HCT116 (cell line): ENCODE results near the gene TGFBRAP1. TPM values are rescaled to one million over a fixed set of nuclear protein-coding genes. Genes with fewer than 3 reads are reported as not detected.

Source experiments
- ATAC-seq: fragments of 200-7000 bp; cut with Tn5 transposase; 2 replicates; pipeline ENCODE4 v1.9.1; 2020; ENCODE audit warnings: mild to moderate bottlenecking, moderate library complexity
- BruUV-seq: library from RNA; stranded (reverse); fragments of 400-500 nt; replicated peaks from 2 replicates; lab custom pipeline; 2021; lab: Mats Ljungman, UMichigan
- CTCF ChIA-PET: fragments of 300-600 bp; sonication (Branson Sonifier 250); formaldehyde crosslinking; loops from one replicate; lab custom pipeline; 2021; ENCODE audit warnings: antibody characterized with exemption; lab: Charles Lee
- POLR2A ChIA-PET: fragments of 300-600, 350-600 bp; sonication (Branson Sonifier 250); formaldehyde crosslinking; loops from one replicate; lab custom pipeline; 2021; ENCODE audit warnings: antibody characterized with exemption; lab: Charles Lee
- RAD21 ChIA-PET, 2 experiments: fragments of 300-600 bp; sonication (Branson Sonifier 250); formaldehyde crosslinking; loops; one replicate each; lab custom pipeline; 2023; ENCODE audit warnings: low total read pairs in 2 of 2; ENCODE audit not compliant: uncharacterized antibody in 2 of 2, unreplicated experiment in 2 of 2, low non-redundant PET in 1 of 2; lab: Charles Lee
- DNase-seq: peaks from one replicate; pipeline ENCODE4 v3.0.0-alpha.2; 2010; ENCODE audit warnings: low read depth, low spot score
- H2AFZ ChIP-seq: fragments of 200-600 bp; shearing (Covaris generic), sonication (generic); 2 replicates; pipeline ENCODE4 v1.6.1; 2017; ENCODE audit warnings: low read depth, mixed run types, mixed read lengths, antibody characterized with exemption, low read length; ENCODE audit not compliant: poor library complexity, severe bottlenecking
- H3K27ac ChIP-seq: 2 replicates; pipeline ENCODE4 v1.5.1; 2012; ENCODE audit warnings: low read depth, low read length
- H3K27me3 ChIP-seq: fragments of 200-600 bp; sonication (generic); 2 replicates; pipeline ENCODE4 v1.6.1; 2016; ENCODE audit warnings: mixed run types, low read length, mixed read lengths; ENCODE audit not compliant: insufficient read depth
- H3K36me3 ChIP-seq, 2 experiments: fragments of 200-500 bp in 1 of 2; fragments of 200-600 bp in 1 of 2; sonication (Bioruptor generic) in 1 of 2; sonication (generic) in 1 of 2; 2 replicates each; pipeline versions ENCODE4 v1.5.1 to v1.6.1; 2014 to 2016; ENCODE audit warnings: low read length in 2 of 2, inconsistent platforms in 1 of 2, mixed read lengths in 1 of 2, mixed run types in 1 of 2; ENCODE audit not compliant: insufficient read depth in 2 of 2, control insufficient read depth in 1 of 2
- H3K4me1 ChIP-seq, 2 experiments: fragments of 200-600 bp in 1 of 2; sonication (generic) in 1 of 2; 2 replicates each; pipeline versions ENCODE4 v1.5.1 to v1.6.1; 2012 to 2017; ENCODE audit warnings: low read length in 2 of 2, inconsistent platforms in 1 of 2, mild to moderate bottlenecking in 1 of 2, mixed read lengths in 1 of 2, mixed run types in 1 of 2, moderate library complexity in 1 of 2; ENCODE audit not compliant: insufficient read depth in 2 of 2, control insufficient read depth in 1 of 2
- H3K4me2 ChIP-seq: fragments of 200-600 bp; sonication (generic); 2 replicates; pipeline ENCODE4 v1.6.1; 2017; ENCODE audit warnings: mixed run types, low read length, mixed read lengths
- H3K4me3 ChIP-seq, 2 experiments: fragments of 200-600 bp in 1 of 2; sonication (generic) in 1 of 2; replicated peaks in 1 of 2; 2 replicates each; pipeline ENCODE4 v1.5.1; 2011 to 2016; ENCODE audit warnings: low read length in 2 of 2, control low read depth in 1 of 2, low read depth in 1 of 2, mild to moderate bottlenecking in 1 of 2, mixed read lengths in 1 of 2, mixed run types in 1 of 2
- H3K79me2 ChIP-seq: fragments of 200-600 bp; sonication (generic); 2 replicates; pipeline ENCODE4 v1.6.1; 2017; ENCODE audit warnings: mild to moderate bottlenecking, mixed run types, low read length, moderate library complexity, mixed read lengths; ENCODE audit not compliant: insufficient read depth
- H3K9ac ChIP-seq: fragments of 200-600 bp; sonication (generic); 2 replicates; pipeline ENCODE4 v1.6.1; 2016; ENCODE audit warnings: low read length, mixed read lengths
- H3K9me2 ChIP-seq: fragments of 200-600 bp; sonication (generic), shearing (Covaris generic); 2 replicates; pipeline ENCODE4 v1.6.1; 2017; ENCODE audit warnings: mixed run types, mild to moderate bottlenecking, moderate library complexity; ENCODE audit not compliant: insufficient read depth
- H3K9me3 ChIP-seq, 2 experiments: fragments of 200-500 bp in 1 of 2; fragments of 200-600 bp in 1 of 2; sonication (Bioruptor generic) in 1 of 2; sonication (generic) in 1 of 2; 2 replicates each; pipeline ENCODE4 v1.6.1; 2014 to 2017; ENCODE audit warnings: low read length in 2 of 2, mixed read lengths in 2 of 2, inconsistent platforms in 1 of 2, low read depth in 1 of 2, mild to moderate bottlenecking in 1 of 2, mixed run types in 1 of 2, moderate library complexity in 1 of 2; ENCODE audit not compliant: control insufficient read depth in 1 of 2, insufficient read depth in 1 of 2
- H4K20me1 ChIP-seq: fragments of 200-600 bp; sonication (generic), shearing (Covaris generic); 2 replicates; pipeline ENCODE4 v1.6.1; 2017; ENCODE audit warnings: mixed run types, mild to moderate bottlenecking, moderate library complexity; ENCODE audit not compliant: insufficient read depth
- ATF3 ChIP-seq: IDR thresholded peaks from 2 replicates; pipeline ENCODE4 v1.6.1; 2012
- CBX3 ChIP-seq: IDR thresholded peaks from 2 replicates; pipeline ENCODE4 v1.6.1; 2012; ENCODE audit warnings: low read depth
- CTCF ChIP-seq, 3 experiments: fragments of 200-600 bp in 1 of 3; sonication (generic) in 1 of 3; IDR thresholded peaks in 2 of 3; conservative IDR thresholded peaks in 1 of 3; 2 replicates each; pipeline ENCODE4 v1.5.1; 2012 to 2017; ENCODE audit warnings: low read depth in 2 of 3, low read length in 2 of 3, antibody characterized with exemption in 1 of 3, borderline replicate concordance in 1 of 3, control low read depth in 1 of 3, mild to moderate bottlenecking in 1 of 3, mixed read lengths in 1 of 3, mixed run types in 1 of 3, moderate library complexity in 1 of 3; ENCODE audit not compliant: insufficient read depth in 1 of 3
- EGR1 ChIP-seq: IDR thresholded peaks from 2 replicates; pipeline ENCODE4 v1.6.1; 2012; ENCODE audit warnings: low read depth
- ELF1 ChIP-seq: IDR thresholded peaks from 2 replicates; pipeline ENCODE4 v1.6.1; 2012; ENCODE audit warnings: low read depth, borderline replicate concordance
- FOSL1 ChIP-seq: IDR thresholded peaks from 2 replicates; pipeline ENCODE4 v1.6.1; 2012; ENCODE audit warnings: low read depth
- JUND ChIP-seq: IDR thresholded peaks from 2 replicates; pipeline ENCODE4 v1.6.1; 2012
- MAX ChIP-seq: IDR thresholded peaks from 2 replicates; pipeline ENCODE4 v1.6.1; 2012
- POLR2A ChIP-seq: IDR thresholded peaks from 2 replicates; pipeline ENCODE4 v1.7.0; 2011; ENCODE audit warnings: borderline replicate concordance; ENCODE audit not compliant: insufficient read depth, insufficient read length; ENCODE audit errors: extremely low read depth
- SRF ChIP-seq: IDR thresholded peaks from 2 replicates; pipeline ENCODE4 v1.6.1; 2012; ENCODE audit warnings: low read depth
- ZFX ChIP-seq: fragments of 450-650 bp; IDR thresholded peaks from 2 replicates; pipeline ENCODE4 v1.6.1; 2017
- ZNF274 ChIP-seq: fragments of 200-500 bp; sonication (Bioruptor generic); IDR thresholded peaks from 2 replicates; pipeline ENCODE4 v1.6.1; 2014; ENCODE audit warnings: mild to moderate bottlenecking, low read depth, low read length, inconsistent platforms
- intact Hi-C: fragments of 100-400 bp; cut with micrococcal nuclease; formaldehyde crosslinking; loops from 2 replicates; pipeline ENCODE4 v1.10.0; 2022
- total RNA-seq: library from RNA; stranded (reverse); gene quantifications from one replicate; pipeline ENCODE4 v1.2.1, GENCODE V29; 2021; ENCODE audit not compliant: unreplicated experiment

TGFBRAP1 gene
- total RNA-seq, 1 experiment from 2014 or later = 18.3 TPM

- Histone ChIP-seq H3K4me2 (no peak overlapping the region), H3K36me3 (no peaks in the 10 kb centered on the region), H4K20me1 (no peaks in the 10 kb centered on the region), H3K9me3 (no peaks in the 10 kb centered on the region), H2AFZ (no peak overlapping the region), H3K4me1 (no peaks in the 10 kb centered on the region)
- ATAC-seq (no peak), DNase-seq (no peak)
- intact Hi-C loops = no loop called here
- POLR2A ChIA-PET = no interaction called here
- BruUV-seq = no TSS peak
- no peak for TF ChIP-seq CTCF (IDR thresholded peaks at IDR 0.05 in 2 of 3, conservative IDR thresholded peaks at IDR 0.05 in 1 of 3; ENCODE audit: borderline replicate concordance in 1 of 3, insufficient read depth in 1 of 3, low read depth in 2 of 3, low read length in 2 of 3)
- TF ChIP-seq CBX3 = no peak
- no peak for TF ChIP-seq JUND
- no peak for TF ChIP-seq ELF1
- TF ChIP-seq MAX = no peak
- TF ChIP-seq ZNF274 = no peak
- TF ChIP-seq FOSL1 = no peak
- TF ChIP-seq EGR1 = no peak
- no peak for TF ChIP-seq POLR2A
- TF ChIP-seq ATF3 = no peak
- no peak for TF ChIP-seq ZFX
- no peak for TF ChIP-seq SRF
- TF ChIP-seq, all 23 proteins: peak for 0
- Histone ChIP-seq H3K27ac (no peak overlapping the region), H3K9me2 (no peaks in the 10 kb centered on the region), H3K79me2 (no peaks in the 10 kb centered on the region), H3K27me3 (no peaks in the 10 kb centered on the region), H3K4me3 (no peak overlapping the region), H3K9ac (no peak overlapping the region)
- ChIA-PET CTCF (interaction anchor here (1.0 kb wide), 1 partner anchor 10 kb away, joined by 3 read pairs; no protein-coding TSS in a partner anchor), RAD21 (no interaction called here)
These were observed 74.9 kb downstream of the TGFBRAP1 start for GRCh38 chr2:105254531-105255210.
